ENCODE data around the gene EXOC6B. TPM values are rescaled to one million over a fixed set of nuclear protein-coding genes. Genes with fewer than 3 reads are reported as not detected.

The EXOC6B gene
- total RNA-seq, 3 donors from 2014 or later: 32.2 to 49.2 (median 37.0) TPM

- intact Hi-C loops (cut with DNase I; ENCODE audit: low total_unique reads): no loop called here
- Histone ChIP-seq H3K27ac (no peak overlapping the region), H3K4me1 (no peaks in the 10 kb centered on the region), H3K27me3 (no peaks in the 10 kb centered on the region), H3K9me3 (no peaks in the 10 kb centered on the region), H3K4me3 (no peak overlapping the region), H3K36me3 (no peaks in the 10 kb centered on the region)
- TF ChIP-seq POLR2AphosphoS5 (IDR thresholded peaks at IDR 0.05) (no peak), POLR2A (IDR thresholded peaks at IDR 0.05) (no peak)
- TF ChIP-seq, protein P1, sequence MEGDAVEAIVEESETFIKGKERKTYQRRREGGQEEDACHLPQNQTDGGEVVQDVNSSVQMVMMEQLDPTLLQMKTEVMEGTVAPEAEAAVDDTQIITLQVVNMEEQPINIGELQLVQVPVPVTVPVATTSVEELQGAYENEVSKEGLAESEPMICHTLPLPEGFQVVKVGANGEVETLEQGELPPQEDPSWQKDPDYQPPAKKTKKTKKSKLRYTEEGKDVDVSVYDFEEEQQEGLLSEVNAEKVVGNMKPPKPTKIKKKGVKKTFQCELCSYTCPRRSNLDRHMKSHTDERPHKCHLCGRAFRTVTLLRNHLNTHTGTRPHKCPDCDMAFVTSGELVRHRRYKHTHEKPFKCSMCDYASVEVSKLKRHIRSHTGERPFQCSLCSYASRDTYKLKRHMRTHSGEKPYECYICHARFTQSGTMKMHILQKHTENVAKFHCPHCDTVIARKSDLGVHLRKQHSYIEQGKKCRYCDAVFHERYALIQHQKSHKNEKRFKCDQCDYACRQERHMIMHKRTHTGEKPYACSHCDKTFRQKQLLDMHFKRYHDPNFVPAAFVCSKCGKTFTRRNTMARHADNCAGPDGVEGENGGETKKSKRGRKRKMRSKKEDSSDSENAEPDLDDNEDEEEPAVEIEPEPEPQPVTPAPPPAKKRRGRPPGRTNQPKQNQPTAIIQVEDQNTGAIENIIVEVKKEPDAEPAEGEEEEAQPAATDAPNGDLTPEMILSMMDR (IDR thresholded peaks at IDR 0.05): no peak
- no peak for DNase-seq (ENCODE audit: low spot score in 2 of 2)
Observed at GRCh38 chr2:72414137-72414760, 411.6 kb downstream of the EXOC6B start.

DNA sequence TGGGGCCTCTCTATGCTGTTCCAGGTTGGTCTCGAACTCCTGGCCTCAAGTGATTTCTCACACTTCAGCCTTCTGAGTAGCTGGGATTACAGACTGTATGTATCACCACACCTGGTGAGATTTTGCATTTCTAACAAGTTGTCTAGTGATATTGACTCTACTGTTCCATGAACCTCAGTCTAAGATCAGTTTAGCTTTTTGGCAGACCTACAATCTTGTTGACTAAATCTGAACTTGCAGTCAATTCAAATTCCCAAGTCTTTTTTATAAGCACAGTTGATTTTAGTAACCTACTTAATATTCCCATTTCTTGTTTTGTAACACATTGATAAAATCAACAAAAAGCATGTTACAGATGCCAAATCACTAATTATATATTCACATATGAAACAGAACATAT lies 412.1 kb downstream of the EXOC6B start:
- DNase-seq (ENCODE audit: low spot score in 2 of 2): no peak
- intact Hi-C loops (cut with DNase I; ENCODE audit: low total_unique reads): no loop called here
- no peaks in the 10 kb centered on the region for H3K27me3 ChIP-seq
- H3K27ac ChIP-seq: no peak overlapping the region
- H3K4me3 ChIP-seq: no peak overlapping the region
- TF ChIP-seq POLR2AphosphoS5 (IDR thresholded peaks at IDR 0.05) (no peak), POLR2A (IDR thresholded peaks at IDR 0.05) (no peak)
- TF ChIP-seq, protein P1 (IDR thresholded peaks at IDR 0.05): no peak
- H3K9me3 ChIP-seq: no peaks in the 10 kb centered on the region
- no peaks in the 10 kb centered on the region for H3K4me1 ChIP-seq
- H3K36me3 ChIP-seq: no peaks in the 10 kb centered on the region

- TF ChIP-seq POLR2A (IDR thresholded peaks at IDR 0.05): no peak
- no peak for TF ChIP-seq POLR2AphosphoS5 (IDR thresholded peaks at IDR 0.05)
- TF ChIP-seq, protein P1 (IDR thresholded peaks at IDR 0.05): no peak
- H3K9me3 ChIP-seq: peaks cover 0 to 4% of the 10 kb centered on the region in 2 donors
- H3K4me1 ChIP-seq: no peaks in the 10 kb centered on the region
- no peak overlapping the region for H3K4me3 ChIP-seq
- intact Hi-C loops (cut with DNase I; ENCODE audit: low total_unique reads): no loop called here
- DNase-seq (ENCODE audit: low spot score in 2 of 2): no peak
- H3K27ac ChIP-seq: no peak overlapping the region
- H3K27me3 ChIP-seq: no peaks in the 10 kb centered on the region
- H3K36me3 ChIP-seq: no peaks in the 10 kb centered on the region
Observed at GRCh38 chr2:72412214-72412613, 413.6 kb downstream of the EXOC6B start.

DNA sequence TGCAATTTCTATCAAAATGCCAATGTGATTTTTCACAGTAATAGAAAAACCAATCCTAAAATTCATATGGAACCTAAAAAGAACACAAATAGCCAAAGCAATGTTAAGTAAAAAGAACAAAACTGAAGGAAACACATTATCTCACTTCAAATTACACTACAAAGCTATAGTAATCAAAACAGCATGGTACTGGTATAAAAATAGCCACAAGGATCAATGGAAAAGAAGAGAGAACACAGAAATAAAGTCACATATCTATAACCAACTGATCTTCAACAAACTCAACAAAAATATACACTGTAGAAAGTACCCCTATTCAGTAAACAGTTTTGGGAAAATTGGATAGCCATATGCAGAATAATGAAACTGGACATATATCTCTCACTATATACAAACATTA lies 426.0 kb downstream of the EXOC6B start:
- Histone ChIP-seq H3K9me3 (peaks cover 26 to 33% of the 10 kb centered on the region in 2 donors), H3K4me1 (no peaks in the 10 kb centered on the region), H3K36me3 (no peaks in the 10 kb centered on the region), H3K4me3 (no peak overlapping the region), H3K27me3 (no peaks in the 10 kb centered on the region), H3K27ac (no peak overlapping the region)
- intact Hi-C loops (cut with DNase I; ENCODE audit: low total_unique reads): no loop called here
- TF ChIP-seq POLR2AphosphoS5 (IDR thresholded peaks at IDR 0.05) (no peak), POLR2A (IDR thresholded peaks at IDR 0.05) (no peak)
- TF ChIP-seq, protein P1 (IDR thresholded peaks at IDR 0.05): no peak
- DNase-seq (ENCODE audit: low spot score in 2 of 2): no peak

DNA sequence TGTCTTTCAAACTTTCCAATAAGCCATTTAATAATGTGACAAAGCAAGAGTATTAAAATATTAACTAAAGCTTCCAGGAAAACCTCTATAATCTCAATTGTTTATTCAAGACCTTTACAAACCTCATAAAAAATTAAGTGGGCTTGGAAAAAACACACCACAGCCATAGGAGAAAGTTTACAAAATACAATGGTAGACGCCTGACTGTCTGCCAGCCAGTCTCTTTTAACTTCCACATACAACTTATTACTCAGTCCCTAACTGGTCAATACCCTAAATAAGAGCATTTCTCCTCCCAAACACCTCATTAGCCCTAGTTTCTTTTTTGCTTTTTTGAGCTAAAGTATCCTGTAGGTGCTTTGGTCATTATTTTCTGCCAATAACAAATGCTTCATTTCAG lies 430.7 kb downstream of the EXOC6B start:
- Histone ChIP-seq H3K36me3 (no peaks in the 10 kb centered on the region), H3K27me3 (no peaks in the 10 kb centered on the region), H3K27ac (no peak overlapping the region), H3K4me1 (no peaks in the 10 kb centered on the region), H3K4me3 (no peak overlapping the region), H3K9me3 (peaks cover 4 to 7% of the 10 kb centered on the region in 2 donors)
- intact Hi-C loops (cut with DNase I; ENCODE audit: low total_unique reads): no loop called here
- no peak for DNase-seq (ENCODE audit: low spot score in 2 of 2)
- TF ChIP-seq, protein P1 (IDR thresholded peaks at IDR 0.05): no peak
- TF ChIP-seq POLR2A (IDR thresholded peaks at IDR 0.05) (no peak), POLR2AphosphoS5 (IDR thresholded peaks at IDR 0.05) (no peak)
